Right lobe of liver (tissue), 6 donors: ENCODE results near the gene KRT33B. TPM values are rescaled to one million over a fixed set of nuclear protein-coding genes. Genes with fewer than 3 reads are reported as not detected.

ENCODE experiments used
- ATAC-seq, 4 donors: fragments of 200-7000 bp; cut with Tn5 transposase; one replicate each; pipeline ENCODE4 v1.9.1; 2020; ENCODE audit warnings: mild to moderate bottlenecking in 4 of 4, moderate library complexity in 4 of 4
- DNase-seq, 3 donors: peaks; one replicate each; pipeline ENCODE4 v3.0.0-alpha.2; 2020
- H3K27ac ChIP-seq, 3 donors: fragments of 200-600 bp; one replicate each; pipeline ENCODE4 v1.8.0; 2022
- H3K27me3 ChIP-seq, 2 donors: fragments of 200-600 bp; one replicate each; pipeline ENCODE4 v1.8.0; 2022
- H3K36me3 ChIP-seq, 4 donors: fragments of 200-600 bp; sonication (generic) in 1 of 4; one replicate each; pipeline versions ENCODE4 v1.5.1 to v1.8.0; 2017 to 2022; ENCODE audit warnings: control low read depth in 1 of 4
- H3K4me1 ChIP-seq, 4 donors: fragments of 200-600 bp; sonication (generic) in 1 of 4; one replicate each; pipeline versions ENCODE4 v1.5.1 to v1.8.0; 2017 to 2022; ENCODE audit warnings: control low read depth in 1 of 4
- H3K4me3 ChIP-seq, 3 donors: fragments of 200-600 bp; one replicate each; pipeline ENCODE4 v1.8.0; 2022
- H3K9me3 ChIP-seq, 4 donors: fragments of 200-600 bp; sonication (generic) in 1 of 4; one replicate each; pipeline versions ENCODE4 v1.5.1 to v1.8.0; 2017 to 2022; ENCODE audit warnings: control low read depth in 1 of 4
- POLR2A ChIP-seq: fragments of 450-650 bp; IDR thresholded peaks from one replicate; pipeline ENCODE4 v1.6.1; 2017; ENCODE audit warnings: antibody characterized with exemption, mild to moderate bottlenecking
- WGBS: methylation state at CpG from one replicate; pipeline ENCODE4 v1.1.6; 2018; ENCODE audit warnings: low coverage, low lambda C conversion rate; ENCODE audit not compliant: insufficient coverage; ENCODE audit errors: missing lambda C conversion rate; 5-methylcytosine and 5-hydroxymethylcytosine counted together
- intact Hi-C, 2 donors: fragments of 100-400 bp; cut with DNase I; formaldehyde crosslinking; loops; one replicate each; pipeline versions ENCODE4 v1.11.2 to v1.14.1; 2022
- total RNA-seq, 6 experiments: library from RNA; depleted of rRNA in 2 of 6; stranded (reverse); fragments of >200 nt in 2 of 6; fragmentation: NEBNext Ultra II Directional in 3 of 6; extraction: Animal tissue kit (Norgen Biotek cat#: 25700) in 3 of 6; gene quantifications; one replicate each; pipeline versions ENCODE4 v1.1.0 to v1.2.4, GENCODE V29; 2016 to 2023
- TF ChIP-seq, protein P1 (sequence below), 4 donors: fragments of 200-600 bp in 3 of 4; fragments of 450-650 bp in 1 of 4; IDR thresholded peaks; one replicate each; pipeline versions ENCODE4 v1.5.1 to v1.8.0; 2016 to 2022; ENCODE audit warnings: antibody characterized with exemption in 4 of 4, mild to moderate bottlenecking in 2 of 4
- donor health status: DM: no; HTN: yes; CAD: no.
- donor health status: DM: no; HTN: no; CAD: no.
- donor health status: DM: no; HTN: no; CAD: no.
- donor health status: DM: no; HTN: yes; CAD: no.
- donor health status: DM: no; HTN: yes; CAD: no.

KRT33B gene
- total RNA-seq, 6 experiments from 2014 or later, result not detected

DNA sequence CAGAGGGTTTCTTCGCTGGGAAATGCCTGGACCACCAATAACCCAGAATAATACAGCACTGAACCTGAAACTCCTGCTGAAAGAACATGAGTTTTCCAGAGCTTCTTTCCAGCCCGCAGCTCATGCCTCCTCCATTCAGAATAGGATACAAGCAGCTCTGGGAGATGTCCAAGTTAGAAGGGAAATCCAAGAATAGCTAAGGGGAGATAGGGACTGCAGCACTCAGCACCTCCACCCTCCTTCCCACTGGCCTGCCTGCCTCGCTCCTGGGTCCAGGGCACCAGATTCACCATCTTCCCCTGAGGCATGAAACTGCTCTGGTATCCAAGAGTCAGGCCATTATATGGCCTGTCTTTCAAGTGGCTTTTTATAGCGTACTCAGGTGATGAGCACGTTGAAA, 23.7 kb upstream of the KRT33B start:
- 40% methylated on average over 4 of the region's 5 CpGs for WGBS

DNA sequence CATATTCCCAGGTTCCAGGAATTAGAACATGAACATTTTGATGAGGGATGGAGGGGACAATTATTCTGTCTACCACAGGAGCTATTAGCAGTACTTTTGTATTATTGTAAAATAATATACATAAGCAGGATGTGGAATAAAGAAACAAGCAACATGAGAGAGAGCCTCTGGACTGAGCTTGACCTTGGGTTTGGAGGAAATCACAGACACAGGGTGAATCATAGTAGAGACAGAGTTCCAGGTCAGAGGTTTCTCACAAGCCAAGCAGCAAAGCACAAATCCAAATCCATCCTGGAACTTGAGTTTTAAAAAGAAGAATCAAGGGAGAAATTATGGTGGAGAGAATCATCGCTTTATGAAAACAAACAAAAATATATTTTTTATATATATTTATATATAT, 22.7 kb upstream of the KRT33B start:
- H3K4me1 ChIP-seq, result no peaks in the 10 kb centered on the region

More for the DNA sequence above, 23.7 kb upstream of the KRT33B start:
- no peak for TF ChIP-seq POLR2A
- TF ChIP-seq, protein P1, sequence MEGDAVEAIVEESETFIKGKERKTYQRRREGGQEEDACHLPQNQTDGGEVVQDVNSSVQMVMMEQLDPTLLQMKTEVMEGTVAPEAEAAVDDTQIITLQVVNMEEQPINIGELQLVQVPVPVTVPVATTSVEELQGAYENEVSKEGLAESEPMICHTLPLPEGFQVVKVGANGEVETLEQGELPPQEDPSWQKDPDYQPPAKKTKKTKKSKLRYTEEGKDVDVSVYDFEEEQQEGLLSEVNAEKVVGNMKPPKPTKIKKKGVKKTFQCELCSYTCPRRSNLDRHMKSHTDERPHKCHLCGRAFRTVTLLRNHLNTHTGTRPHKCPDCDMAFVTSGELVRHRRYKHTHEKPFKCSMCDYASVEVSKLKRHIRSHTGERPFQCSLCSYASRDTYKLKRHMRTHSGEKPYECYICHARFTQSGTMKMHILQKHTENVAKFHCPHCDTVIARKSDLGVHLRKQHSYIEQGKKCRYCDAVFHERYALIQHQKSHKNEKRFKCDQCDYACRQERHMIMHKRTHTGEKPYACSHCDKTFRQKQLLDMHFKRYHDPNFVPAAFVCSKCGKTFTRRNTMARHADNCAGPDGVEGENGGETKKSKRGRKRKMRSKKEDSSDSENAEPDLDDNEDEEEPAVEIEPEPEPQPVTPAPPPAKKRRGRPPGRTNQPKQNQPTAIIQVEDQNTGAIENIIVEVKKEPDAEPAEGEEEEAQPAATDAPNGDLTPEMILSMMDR (IDR thresholded peaks at IDR 0.05), result no peak
- intact Hi-C loops, result no loop called here
- no peaks in the 10 kb centered on the region for H3K9me3 ChIP-seq
- no peak for DNase-seq
- ATAC-seq, result peak; percentile 33 to 62 (median 44)
- H3K27ac ChIP-seq, result no peak overlapping the region
- no peaks in the 10 kb centered on the region for H3K27me3 ChIP-seq
- H3K4me1 ChIP-seq, result no peaks in the 10 kb centered on the region
- no peaks in the 10 kb centered on the region for H3K36me3 ChIP-seq
- H3K4me3 ChIP-seq, result no peak overlapping the region

DNA sequence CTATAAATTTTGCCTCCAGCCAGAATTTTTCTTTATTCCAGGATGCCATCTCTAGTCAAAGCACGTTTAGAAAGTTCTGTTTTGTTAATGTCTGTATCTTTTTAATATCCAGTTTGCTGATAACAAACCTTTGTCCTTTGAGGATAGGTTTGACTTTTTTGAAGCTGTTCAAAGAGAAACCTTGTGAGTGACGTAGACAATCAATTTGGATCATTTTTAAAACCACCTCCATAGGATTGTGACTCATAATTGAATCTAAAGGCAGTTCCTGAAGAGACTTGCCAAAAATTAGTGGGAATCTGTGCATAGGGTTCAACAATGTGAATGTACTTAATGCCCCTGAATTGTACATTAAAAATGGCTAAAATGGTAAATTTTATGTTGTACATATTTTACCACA, 21.9 kb upstream of the KRT33B start:
- H3K4me3 ChIP-seq, result no peak overlapping the region
- H3K4me1 ChIP-seq, result no peaks in the 10 kb centered on the region
- H3K27ac ChIP-seq, result no peak overlapping the region
- DNase-seq (no peak), ATAC-seq (no peak)
- TF ChIP-seq, protein P1 (IDR thresholded peaks at IDR 0.05), result no peak
- TF ChIP-seq POLR2A, result no peak
- no peaks in the 10 kb centered on the region for H3K9me3 ChIP-seq
- intact Hi-C loops, result no loop called here
- no peaks in the 10 kb centered on the region for H3K27me3 ChIP-seq
- no peaks in the 10 kb centered on the region for H3K36me3 ChIP-seq
- WGBS, result 41% methylated on average over 2 of the region's 2 CpGs

More for the DNA sequence above, 22.7 kb upstream of the KRT33B start:
- H3K27me3 ChIP-seq, result no peaks in the 10 kb centered on the region
- TF ChIP-seq, protein P1 (IDR thresholded peaks at IDR 0.05), result no peak
- no peak for TF ChIP-seq POLR2A
- no peaks in the 10 kb centered on the region for H3K36me3 ChIP-seq
- no peaks in the 10 kb centered on the region for H3K9me3 ChIP-seq
- DNase-seq, result no peak
- 82% methylated on average over 1 of the region's 1 CpG for WGBS
- H3K4me3 ChIP-seq, result no peak overlapping the region
- intact Hi-C loops, result no loop called here
- ATAC-seq, result peak in 2 of 4 donors; percentile 58 to 61
- H3K27ac ChIP-seq, result no peak overlapping the region

DNA sequence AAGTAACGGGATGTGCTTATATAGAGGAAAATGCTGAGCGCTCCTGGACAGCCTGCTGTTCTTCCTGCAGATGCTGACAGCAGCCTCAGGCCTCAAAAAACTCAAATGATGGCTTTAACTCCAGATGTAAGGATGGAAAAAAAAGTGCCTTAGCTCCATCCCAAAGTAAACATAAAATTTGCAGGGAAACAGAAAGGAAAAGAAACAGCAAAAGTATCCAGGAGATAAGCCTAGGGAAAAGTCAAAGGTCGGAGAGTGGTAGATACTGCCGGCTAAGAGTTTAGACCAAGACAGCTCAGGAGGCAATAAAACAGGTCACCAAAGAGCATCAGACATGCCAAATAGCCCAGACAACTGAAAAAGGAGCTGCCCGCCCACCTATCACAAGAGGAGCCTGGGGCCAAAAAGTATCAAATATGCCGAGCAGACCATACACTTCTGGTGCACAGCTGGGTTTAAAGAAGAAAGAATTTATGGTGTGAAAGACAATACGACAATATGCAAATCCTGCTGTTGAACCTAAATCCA, 20.9 kb upstream of the KRT33B start:
- Histone ChIP-seq H3K9me3 (no peaks in the 10 kb centered on the region), H3K27ac (no peak overlapping the region), H3K36me3 (no peaks in the 10 kb centered on the region), H3K27me3 (no peaks in the 10 kb centered on the region), H3K4me3 (no peak overlapping the region), H3K4me1 (no peaks in the 10 kb centered on the region)
- WGBS, result 46% methylated on average over 7 of the region's 7 CpGs
- TF ChIP-seq POLR2A, result no peak
- intact Hi-C loops, result no loop called here
- ATAC-seq (no peak), DNase-seq (no peak)

DNA sequence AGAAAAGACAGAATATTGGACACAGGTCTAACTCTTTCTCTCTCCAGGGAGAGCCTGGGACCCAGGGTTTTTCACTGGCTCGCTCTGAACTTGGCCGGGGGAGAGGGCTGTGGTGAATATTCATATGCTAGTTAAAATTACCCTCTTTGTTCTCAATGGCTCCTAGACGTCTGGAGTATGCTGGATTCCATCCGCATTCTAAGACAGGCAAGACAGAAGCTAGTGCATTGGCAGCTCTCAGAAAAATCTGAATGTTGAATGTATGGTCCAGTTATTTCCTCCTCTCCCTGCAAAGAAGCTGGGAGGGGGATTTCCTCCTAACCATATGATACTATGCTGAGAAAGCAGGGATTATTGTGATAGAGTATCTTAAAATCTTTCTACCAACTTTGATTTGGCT, 18.1 kb upstream of the KRT33B start:
- no peaks in the 10 kb centered on the region for H3K36me3 ChIP-seq
- H3K4me3 ChIP-seq, result no peak overlapping the region
- H3K27me3 ChIP-seq, result no peaks in the 10 kb centered on the region
- no peaks in the 10 kb centered on the region for H3K9me3 ChIP-seq
- 73% methylated on average over 4 of the region's 4 CpGs for whole genome bisulfite sequencing
- H3K4me1 ChIP-seq, result no peaks in the 10 kb centered on the region
- DNase-seq (no peak), ATAC-seq (no peak)
- H3K27ac ChIP-seq, result no peak overlapping the region
- TF ChIP-seq POLR2A, result no peak
- TF ChIP-seq, protein P1 (IDR thresholded peaks at IDR 0.05), result no peak
- intact Hi-C loops, result no loop called here
